HFF-Myc (cell line): ENCODE results near the gene FKBP1B.
A peak's percentile ranks its signal among the peaks of the same experiment; 100 is the strongest.
"Not testable (repeated sequence)": the region's sequence is repeated elsewhere in the genome, so short reads cannot be mapped to it uniquely, and the experiment has no call there.

Source experiments
- DNase-seq: peaks from one replicate; pipeline ENCODE4 v3.0.0-alpha.2; 2011; ENCODE audit warnings: low read depth; ENCODE audit errors: extremely low read depth
- H3K4me3 ChIP-seq: replicated peaks from 2 replicates; pipeline ENCODE4 v1.5.1; 2011; ENCODE audit warnings: low read depth, mild to moderate bottlenecking, control low read depth, low read length
- TF ChIP-seq, protein P1 (sequence below): IDR thresholded peaks from 2 replicates; pipeline ENCODE4 v1.5.1; 2012; ENCODE audit warnings: mild to moderate bottlenecking, low read depth, low read length, control low read depth; ENCODE audit errors: missing control alignments

The FKBP1B gene

DNA sequence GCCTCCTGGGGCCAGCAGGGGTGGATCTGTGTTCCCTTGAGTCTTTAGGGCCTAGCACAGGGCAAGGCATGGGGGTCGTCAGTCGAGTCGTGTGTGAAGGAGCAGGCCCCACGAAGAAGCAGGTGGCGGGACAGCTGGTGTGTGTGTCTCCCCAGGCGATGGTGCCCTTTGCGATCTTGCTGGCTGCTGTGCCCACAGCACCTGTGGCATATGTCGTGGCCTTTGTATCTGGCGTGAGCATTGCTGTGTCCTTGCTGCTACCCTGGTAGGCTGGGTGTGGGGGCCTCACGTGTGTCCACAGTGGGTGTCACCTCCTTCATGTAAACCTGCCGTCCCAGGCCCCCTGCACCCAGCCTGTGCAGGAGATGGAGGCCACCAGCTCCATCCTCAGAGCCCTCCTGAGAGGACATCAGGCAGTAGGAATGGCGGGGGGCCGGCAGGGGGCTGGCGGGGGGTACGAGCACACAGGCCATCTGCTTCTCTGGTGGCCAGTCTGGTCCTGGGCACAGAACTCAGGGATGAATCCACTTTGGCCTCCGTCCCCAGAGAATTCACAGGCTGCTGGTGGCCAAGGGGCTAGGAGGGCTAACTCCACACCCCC, 26.5 kb upstream of the FKBP1B start:
- TF ChIP-seq, protein P1, sequence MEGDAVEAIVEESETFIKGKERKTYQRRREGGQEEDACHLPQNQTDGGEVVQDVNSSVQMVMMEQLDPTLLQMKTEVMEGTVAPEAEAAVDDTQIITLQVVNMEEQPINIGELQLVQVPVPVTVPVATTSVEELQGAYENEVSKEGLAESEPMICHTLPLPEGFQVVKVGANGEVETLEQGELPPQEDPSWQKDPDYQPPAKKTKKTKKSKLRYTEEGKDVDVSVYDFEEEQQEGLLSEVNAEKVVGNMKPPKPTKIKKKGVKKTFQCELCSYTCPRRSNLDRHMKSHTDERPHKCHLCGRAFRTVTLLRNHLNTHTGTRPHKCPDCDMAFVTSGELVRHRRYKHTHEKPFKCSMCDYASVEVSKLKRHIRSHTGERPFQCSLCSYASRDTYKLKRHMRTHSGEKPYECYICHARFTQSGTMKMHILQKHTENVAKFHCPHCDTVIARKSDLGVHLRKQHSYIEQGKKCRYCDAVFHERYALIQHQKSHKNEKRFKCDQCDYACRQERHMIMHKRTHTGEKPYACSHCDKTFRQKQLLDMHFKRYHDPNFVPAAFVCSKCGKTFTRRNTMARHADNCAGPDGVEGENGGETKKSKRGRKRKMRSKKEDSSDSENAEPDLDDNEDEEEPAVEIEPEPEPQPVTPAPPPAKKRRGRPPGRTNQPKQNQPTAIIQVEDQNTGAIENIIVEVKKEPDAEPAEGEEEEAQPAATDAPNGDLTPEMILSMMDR, result no peak
- no peak overlapping the region for H3K4me3 ChIP-seq
- no peak for DNase-seq

GRCh38 chr2:24024018-24024417, 25.5 kb upstream of the FKBP1B start:
- no peak overlapping the region for H3K4me3 ChIP-seq
- no peak for DNase-seq

GRCh38 chr2:24024996-24025663, 24.4 kb upstream of the FKBP1B start:
- TF ChIP-seq, protein P1, result no peak
- H3K4me3 ChIP-seq, result no peak overlapping the region
- no peak for DNase-seq

More at GRCh38 chr2:24024018-24024417, 25.5 kb upstream of the FKBP1B start:
- TF ChIP-seq, protein P1, result peak; percentile 32

- TF ChIP-seq, protein P1, result no peak
- no peak for DNase-seq
- H3K4me3 ChIP-seq, result no peak overlapping the region
Observed at GRCh38 chr2:24026233-24026632, 23.3 kb upstream of the FKBP1B start.

- no peak overlapping the region for H3K4me3 ChIP-seq
- no peak for DNase-seq
- TF ChIP-seq, protein P1, result no peak
Observed at GRCh38 chr2:24038786-24039499, 10.6 kb upstream of the FKBP1B start.

DNA sequence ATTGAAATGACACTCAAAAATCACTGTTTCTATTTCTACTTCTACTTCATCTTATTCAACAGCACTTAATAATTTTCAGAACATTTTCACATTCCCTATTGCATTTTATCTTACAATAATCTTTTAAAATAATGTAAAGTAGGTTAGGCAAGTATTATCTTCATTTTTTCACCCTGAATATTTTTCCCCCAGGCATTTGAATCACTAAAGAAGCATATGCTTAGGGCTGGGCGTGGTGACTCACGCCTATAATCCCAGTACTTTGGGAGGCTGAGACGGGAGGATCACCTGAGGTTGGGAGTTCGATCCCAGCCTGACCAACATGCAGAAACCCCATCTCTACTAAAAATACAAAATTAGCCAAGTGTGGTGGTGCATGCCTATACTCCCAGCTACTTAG, 9.0 kb upstream of the FKBP1B start:
- TF ChIP-seq, protein P1, result no peak
- DNase-seq, result no peak
- no peak overlapping the region for H3K4me3 ChIP-seq

GRCh38 chr2:24043133-24043532, 6.4 kb upstream of the FKBP1B start:
- not testable (repeated sequence) for DNase-seq, H3K4me3 ChIP-seq
